GM13977 (cell line): Measurements from ENCODE around the gene DCBLD2.

Experiments used
- DNase-seq: peaks from one replicate; pipeline ENCODE4 v3.0.0; 2012; ENCODE audit warnings: low spot score
- CTCF ChIP-seq: IDR thresholded peaks from 2 replicates; pipeline ENCODE4 v1.5.1; 2012; ENCODE audit warnings: mild to moderate bottlenecking, control low read depth; ENCODE audit not compliant: insufficient read depth; ENCODE audit errors: extremely low read depth, missing control alignments
- in situ Hi-C: fragments of 300-500 bp; cut with MboI; formaldehyde crosslinking; loops from one replicate; pipeline ENCODE4 v1.12.0; 2022; ENCODE audit warnings: low sequenced_read_pairs, low pct_unique_long_range_greater_than_20kb, mixed read lengths, inconsistent platforms; ENCODE audit not compliant: unreplicated experiment

The DCBLD2 gene

GRCh38 chr3:98901392-98902350 lies at the start of gene DCBLD2:
Gene DCBLD2 (minus strand): TSS chr3:98901695. CDS start chr3:98901326, 369 bp downstream.
- DNase-seq: peak; percentile 99
- in situ Hi-C loops: no loop called here
- no peak for TF ChIP-seq CTCF

- in situ Hi-C loops: no loop called here
- no peak for DNase-seq
- no peak for TF ChIP-seq CTCF
Observed at GRCh38 chr3:98945666-98946065, 44.2 kb upstream of the DCBLD2 start.

GRCh38 chr3:98945101-98945524 lies 43.6 kb upstream of the DCBLD2 start:
- DNase-seq: no peak
- in situ Hi-C loops: no loop called here
- TF ChIP-seq CTCF: no peak

- no peak for TF ChIP-seq CTCF
- in situ Hi-C loops: no loop called here
Observed at GRCh38 chr3:98930413-98930812, 28.9 kb upstream of the DCBLD2 start.

GRCh38 chr3:98921957-98922356 lies 20.5 kb upstream of the DCBLD2 start:
- DNase-seq: no peak
- in situ Hi-C loops: no loop called here
- TF ChIP-seq CTCF: no peak

More at GRCh38 chr3:98930413-98930812, 28.9 kb upstream of the DCBLD2 start:
- DNase-seq: no peak

- no peak for DNase-seq
- TF ChIP-seq CTCF: no peak
- in situ Hi-C loops: no loop called here
Observed at GRCh38 chr3:98920166-98920565, 18.7 kb upstream of the DCBLD2 start.
